ENCODE results near the gene PPIL3.

GRCh38 chr2:200901459-200902072 lies 12.7 kb upstream of the PPIL3 start:
- TF ChIP-seq CTCF (IDR thresholded peaks at IDR 0.05) (peak; percentile 89), SIN3A (IDR thresholded peaks at IDR 0.05; ENCODE audit: borderline replicate concordance, insufficient read depth, low read depth, low read length) (no peak), REST (IDR thresholded peaks at IDR 0.05; ENCODE audit: insufficient read depth in 1 of 2, low read depth in 2 of 2, low read length in 1 of 2) (no peak), POLR2AphosphoS5 (IDR thresholded peaks at IDR 0.05; ENCODE audit: low read depth, low read length) (no peak)
